Stimulated activated CD4-positive, alpha-beta T cell treated with anti-CD3 and anti-CD28 coated beads, Interleukin-15, amount 100 ng/mL, for 48 hours (primary cell): ENCODE measurements around the gene PTPRN2.

Source experiments
- DNase-seq, 2 donors: peaks; one replicate each; pipeline ENCODE4 v3.0.0-alpha.2; 2020; ENCODE audit warnings: low read depth in 2 of 2

PTPRN2 gene

DNA sequence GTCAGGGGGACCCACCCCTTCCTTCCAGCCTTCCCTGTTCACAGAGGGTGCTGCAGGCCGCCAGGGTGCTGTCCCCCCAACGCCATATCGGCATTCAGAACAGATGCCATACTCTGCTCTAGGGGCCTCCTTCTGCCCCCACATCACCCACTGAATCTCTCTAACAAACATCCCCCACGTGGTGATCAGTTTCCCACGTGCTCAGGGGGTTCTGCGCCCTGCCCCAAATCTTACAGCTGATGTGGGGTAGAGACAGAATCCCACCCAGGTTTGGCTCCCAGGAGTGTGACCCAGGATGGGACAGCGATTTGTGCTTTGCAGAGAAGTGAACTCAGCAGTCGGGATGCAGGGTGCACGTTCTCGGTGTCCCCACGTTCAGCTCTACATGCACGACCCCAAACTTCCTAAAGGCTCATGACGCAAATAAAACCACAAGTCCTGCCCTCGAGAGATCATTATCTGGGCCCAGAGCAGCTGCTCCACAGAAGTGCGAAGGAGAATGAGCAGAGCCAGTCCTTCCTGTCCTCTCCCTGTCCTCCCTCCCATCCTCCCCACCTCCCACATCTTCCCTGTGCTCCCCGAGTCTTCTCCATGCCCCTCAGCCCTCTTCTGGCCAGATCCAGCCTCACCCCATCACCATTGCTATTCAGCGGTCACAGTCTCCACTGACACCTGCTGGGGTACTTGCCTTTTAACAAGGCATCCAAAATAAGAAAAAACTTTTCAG lies 827.5 kb downstream of the PTPRN2 start:
- no peak for DNase-seq

DNA sequence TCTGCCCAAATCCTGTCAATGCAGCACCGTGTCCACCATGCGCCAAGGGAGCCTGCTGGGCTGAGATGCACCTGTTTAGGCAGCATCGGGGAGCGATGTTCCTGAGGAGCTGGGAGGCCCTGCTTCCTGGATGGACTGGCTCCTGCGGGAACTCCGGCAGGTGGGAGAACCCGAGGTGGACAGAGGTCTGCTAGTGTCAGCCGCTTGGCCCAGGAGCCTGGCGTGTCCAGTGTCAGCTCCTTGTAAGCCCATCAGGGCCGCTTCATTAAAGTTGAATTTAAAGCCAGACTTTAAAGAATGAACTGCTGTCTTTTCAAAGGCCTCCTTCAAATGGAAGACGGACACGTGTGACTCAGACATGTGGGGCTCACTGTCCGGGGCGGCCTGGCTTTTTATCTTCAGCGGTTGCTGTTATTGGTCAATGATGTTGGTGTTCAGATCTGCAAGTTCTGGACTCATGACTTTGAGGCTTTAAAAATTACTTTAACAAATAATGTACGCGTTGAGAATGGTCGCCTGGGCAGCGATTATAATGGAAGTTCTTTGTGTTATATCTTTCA lies 828.3 kb downstream of the PTPRN2 start:
- DNase-seq, result no peak

DNA sequence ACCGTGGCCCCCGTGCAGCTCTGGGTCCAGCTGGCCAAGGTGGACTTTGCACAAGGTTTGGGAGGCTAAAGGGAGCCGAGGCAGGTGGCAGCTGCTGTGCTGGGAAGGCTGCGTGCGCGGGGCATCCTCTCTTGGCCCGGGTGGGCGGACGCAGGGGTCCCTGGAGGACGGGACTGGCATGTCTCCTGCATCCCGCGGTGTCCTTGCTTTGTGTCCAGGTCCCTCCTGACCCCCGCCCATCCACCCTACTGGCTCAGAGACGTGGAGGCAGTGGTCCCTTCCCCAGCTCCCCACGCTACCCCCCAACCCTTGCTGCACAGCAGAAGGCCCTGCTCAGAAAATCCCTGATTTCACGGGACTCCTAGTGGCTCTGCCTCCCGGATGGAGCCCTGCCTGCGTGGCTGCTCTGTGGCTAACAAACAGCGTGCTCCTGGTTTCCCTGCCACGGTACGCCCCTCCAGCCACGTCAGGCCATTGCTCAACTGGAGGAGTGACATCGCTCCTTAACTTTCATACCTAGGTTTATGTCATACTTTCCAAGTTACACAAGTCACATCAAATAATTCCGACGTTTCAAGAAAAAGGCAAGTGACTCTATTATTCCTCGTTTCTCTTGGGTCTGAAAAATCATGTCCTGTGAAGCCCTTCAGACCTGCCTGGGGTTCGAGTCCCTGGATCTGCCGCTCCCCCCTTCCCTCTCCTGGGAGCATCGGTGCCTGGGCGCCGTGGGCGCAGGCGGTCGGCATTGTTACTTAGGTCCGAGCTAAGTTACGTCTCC lies 829.0 kb downstream of the PTPRN2 start:
- DNase-seq, result no peak

DNA sequence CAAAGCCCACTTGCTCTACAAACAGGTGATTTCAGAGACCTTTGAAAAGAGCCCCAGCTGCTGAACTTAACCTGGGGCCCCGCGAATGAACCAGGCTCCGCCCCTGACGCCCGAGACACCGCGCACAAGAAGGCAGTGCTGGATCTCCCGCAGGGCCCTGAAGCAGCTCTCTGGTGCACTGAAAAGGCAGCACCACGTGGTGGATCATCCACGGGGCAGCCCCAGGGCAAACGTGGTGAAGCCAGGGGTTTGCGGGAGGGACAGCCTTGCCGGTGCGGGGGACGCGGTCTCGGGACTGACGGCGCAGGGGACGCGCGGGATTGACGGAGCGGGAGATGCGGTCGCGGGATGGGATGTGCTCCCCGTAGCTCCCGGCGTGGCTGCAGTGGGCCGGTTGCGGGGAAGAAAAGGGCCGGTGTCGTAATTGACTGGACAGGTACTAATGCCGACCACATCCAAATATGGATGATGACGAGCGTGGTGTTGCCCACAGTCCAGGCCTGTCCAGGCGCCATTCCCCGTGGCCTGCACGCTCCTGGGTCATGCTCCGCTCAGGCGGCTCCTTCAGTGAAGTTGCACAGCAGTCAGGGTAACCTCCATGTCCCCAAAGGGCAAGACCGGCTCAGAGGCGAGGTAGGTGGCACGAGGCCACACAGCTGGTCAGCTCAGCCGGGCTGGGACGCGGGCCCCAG lies 829.7 kb downstream of the PTPRN2 start:
- no peak for DNase-seq

DNA sequence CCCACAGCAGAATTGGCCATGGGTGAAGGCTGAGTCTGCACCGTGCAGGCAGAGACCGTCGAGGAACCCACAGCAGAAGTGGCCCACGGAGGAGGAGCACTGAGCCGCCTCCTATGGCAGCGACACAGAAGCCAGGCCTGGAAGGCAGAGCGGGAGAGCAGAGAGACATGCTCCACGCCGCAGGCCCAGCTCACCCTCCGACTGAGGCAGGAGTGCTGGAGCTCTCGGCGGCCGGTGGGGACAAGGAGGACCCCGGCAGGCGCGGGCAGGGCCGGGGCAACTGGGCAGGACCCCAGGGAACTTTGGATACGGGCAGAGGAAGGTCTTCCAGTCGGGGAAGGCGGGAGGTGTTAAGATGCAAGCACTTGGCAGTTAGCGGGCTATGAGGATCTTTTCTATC lies 830.4 kb downstream of the PTPRN2 start:
- DNase-seq, result no peak

DNA sequence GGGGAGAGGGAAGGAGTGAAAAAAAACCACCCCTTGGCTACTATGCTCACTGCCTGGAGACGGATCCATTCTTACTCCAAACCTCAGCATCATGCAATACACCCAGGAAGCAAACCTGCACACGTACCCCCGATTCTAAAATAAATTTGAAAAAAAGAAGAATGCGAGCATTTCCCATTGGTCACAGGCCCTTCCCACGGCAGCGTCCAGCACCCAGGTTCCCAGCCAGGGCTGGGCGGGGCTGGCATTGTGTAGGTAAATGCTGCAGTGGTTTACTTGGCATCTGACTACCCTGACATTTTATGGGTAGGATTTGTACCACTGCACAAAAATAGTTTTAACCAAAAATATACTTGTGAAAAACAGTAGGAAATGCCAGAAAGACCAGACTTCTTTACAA lies 831.9 kb downstream of the PTPRN2 start:
- DNase-seq, result no peak

DNA sequence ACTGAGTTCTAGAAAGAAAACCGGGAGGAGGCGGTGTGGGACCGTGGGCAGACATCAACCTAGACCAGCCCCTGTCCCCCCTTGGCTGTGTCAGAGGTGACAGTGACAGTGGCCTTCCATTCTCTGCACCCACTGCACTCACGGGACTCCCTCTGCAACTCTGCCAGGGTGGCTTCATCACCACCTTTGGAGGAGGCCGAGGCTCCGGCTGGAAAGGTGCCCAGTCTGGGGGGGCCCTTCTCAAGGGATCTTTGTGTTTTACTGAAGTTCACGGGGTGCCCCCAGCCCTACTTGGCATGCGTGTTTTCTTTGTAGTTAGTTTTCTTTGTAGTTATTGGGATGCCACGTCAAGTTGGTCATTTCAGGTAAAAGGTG lies 833.2 kb downstream of the PTPRN2 start:
- DNase-seq, result no peak

DNA sequence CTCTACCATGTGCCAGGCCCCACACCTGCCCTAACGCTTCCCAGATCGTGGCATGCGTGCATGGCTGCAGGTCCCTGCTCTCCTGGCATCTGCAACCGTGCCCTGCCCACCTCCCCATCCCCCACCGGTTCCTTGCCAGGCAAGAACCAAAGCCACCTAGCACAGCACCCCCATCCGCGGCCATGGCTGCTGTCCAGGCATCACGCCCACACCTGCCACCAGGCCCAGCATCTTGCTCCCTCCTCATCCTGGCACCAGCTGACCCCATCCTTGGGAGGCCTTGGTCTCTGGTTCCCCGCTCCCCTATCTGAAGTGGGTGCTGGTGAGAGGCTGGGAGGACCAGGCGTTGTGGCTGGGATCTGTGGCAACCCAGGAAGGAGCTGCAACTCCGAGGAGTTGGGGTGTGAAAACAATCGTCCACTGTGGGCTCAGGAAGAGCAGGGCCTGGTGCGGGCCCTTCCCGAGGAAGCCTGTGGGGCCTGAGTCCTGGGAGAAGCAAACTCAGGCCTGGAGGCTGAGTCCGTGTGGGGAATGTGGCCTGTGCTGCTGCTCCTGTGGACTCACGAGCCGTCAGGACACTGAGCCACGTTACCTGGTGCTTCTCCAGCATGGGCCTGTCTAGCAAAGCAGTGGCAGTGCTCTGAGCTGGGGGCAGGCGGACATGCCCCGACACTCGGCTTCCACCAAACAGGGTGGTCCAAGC lies 833.8 kb downstream of the PTPRN2 start:
- DNase-seq, result no peak

DNA sequence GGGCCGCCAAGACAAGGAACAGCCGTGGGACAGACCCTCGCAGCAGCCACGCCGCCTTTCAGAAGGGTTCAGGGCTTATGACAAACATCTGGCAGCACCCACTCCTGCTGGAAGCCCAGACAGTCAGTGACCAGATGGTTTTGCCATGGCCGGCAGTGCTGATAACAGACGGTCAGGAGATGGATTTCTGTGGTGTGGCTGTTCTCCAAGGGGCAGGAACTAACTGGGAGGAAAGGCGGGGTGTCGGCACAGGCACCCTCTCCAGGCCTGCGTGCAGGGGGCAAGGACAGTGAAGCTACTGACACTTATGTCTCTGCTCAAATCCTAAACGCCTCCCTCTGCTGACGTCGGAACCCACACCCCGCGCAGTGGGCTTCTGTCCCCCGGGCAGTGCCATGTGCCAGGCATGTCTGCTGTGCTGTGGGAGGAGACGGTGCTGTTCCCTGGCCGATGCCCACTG lies 834.8 kb downstream of the PTPRN2 start:
- no peak for DNase-seq

DNA sequence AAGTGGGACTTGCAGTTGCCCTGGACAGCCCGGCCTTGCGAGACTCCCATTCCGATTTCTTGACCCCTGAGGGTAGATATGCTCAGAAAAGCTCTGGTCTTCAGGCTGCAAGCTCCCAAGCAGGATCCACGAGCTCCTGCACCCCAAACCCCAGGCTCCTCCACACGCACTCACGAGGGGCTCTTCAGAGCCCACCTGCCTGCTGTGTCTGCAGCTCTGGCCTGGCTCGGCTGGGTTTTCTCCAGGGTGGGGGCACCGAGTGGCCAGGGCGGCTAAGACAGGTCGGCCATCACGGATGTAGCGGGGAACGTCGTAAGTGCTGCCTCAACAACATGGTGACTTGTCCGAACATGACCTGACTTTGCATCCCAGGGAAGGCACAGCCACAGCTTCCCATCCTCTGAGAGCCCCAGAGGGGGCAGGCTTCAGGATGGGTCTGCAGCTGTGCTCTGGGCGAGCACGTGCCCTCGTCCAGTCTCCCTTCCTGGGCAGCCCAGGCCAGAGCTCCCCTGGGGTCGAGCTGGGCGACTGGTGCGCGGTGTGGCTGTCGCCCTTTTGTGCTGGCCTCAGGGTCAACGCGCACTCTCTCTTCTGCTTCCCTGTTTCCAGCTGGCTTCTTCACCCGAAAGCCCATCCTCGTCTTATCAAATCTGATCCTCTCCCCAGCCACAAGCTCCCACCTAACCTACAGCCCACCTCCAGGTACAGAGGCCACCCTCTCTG lies 835.5 kb downstream of the PTPRN2 start:
- DNase-seq, result no peak

DNA sequence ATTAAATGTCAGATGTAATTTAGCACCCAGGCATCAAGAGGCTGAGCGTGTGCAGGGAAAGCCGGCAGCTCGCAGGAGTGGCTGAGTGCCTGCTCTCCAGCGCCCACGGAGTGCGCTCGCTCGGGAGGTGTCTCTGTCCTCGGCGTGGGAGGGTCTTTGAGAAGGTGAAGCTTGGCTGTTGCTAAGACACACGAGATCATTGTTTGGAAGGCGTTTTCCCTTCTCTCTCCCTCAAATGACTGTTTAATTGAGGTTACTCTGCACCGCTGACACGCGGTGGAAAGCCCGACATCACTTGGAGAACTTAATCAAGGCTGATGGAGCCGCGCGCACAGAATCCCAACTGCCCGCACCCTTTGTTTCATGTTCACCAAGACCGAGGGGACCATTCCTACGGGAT lies 836.2 kb downstream of the PTPRN2 start:
- no peak for DNase-seq

DNA sequence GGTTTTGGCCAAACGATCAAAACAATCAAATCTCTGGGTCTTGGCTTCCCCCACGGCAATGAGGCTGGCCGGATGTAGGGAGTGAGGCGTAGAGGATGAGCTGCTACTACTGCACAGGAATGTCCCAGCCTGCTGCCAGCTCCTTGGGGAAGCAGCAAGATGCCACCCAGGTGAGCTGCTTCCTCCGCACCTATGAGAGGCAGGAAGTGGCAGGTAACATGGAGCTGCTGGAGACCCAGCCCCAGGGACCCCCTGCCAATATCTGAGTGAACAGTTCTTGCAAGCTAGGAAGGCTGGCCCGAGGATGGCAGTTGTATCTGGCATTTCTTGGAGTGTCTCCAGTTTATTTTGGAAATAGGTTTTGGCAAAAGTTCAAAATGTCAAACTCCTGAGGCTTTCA lies 837.3 kb downstream of the PTPRN2 start:
- no peak for DNase-seq

DNA sequence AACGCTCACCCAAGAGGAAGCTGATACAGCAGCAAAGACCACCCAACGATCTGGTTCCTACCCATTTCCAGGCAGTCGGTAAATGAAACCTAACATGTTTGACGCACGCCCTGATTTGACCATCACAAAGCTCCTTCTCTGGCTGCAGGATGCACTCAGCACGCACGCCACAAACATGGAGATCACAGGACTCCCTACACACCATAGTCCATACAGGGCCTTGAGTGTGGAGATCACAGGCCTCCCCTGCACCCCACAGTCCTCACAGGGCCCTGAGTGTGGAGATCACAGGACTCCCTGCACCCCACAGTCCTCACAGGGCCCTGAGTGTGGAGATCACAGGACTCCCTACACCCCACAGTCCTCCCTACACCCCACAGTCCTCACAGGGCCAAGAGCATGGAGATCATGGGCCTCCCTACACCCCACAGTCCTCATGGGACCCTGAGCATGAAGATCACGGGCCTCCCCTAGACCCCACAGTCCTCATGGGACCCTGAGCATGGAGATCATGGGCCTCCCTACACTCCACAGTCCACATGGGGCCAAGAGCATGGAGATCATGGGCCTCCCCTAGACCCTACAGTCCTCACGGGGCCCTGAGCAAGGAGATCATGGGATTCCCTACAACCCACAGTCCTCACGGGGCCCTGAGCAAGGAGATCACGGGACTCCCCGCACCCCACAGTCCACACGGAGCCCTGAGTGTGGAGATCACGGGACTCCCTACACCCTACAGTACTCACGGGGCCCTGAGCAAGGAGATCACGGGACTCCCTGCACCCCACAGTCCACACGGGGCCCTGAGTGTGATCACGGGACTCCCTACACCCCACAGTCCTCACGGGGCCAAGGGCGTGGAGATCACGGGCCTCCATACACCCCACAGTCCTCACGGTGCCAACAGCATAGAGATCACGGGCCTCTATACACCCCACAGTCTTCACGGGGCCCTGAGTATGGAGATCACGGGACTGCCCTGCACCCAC lies 841.6 kb downstream of the PTPRN2 start:
- DNase-seq, result no peak

DNA sequence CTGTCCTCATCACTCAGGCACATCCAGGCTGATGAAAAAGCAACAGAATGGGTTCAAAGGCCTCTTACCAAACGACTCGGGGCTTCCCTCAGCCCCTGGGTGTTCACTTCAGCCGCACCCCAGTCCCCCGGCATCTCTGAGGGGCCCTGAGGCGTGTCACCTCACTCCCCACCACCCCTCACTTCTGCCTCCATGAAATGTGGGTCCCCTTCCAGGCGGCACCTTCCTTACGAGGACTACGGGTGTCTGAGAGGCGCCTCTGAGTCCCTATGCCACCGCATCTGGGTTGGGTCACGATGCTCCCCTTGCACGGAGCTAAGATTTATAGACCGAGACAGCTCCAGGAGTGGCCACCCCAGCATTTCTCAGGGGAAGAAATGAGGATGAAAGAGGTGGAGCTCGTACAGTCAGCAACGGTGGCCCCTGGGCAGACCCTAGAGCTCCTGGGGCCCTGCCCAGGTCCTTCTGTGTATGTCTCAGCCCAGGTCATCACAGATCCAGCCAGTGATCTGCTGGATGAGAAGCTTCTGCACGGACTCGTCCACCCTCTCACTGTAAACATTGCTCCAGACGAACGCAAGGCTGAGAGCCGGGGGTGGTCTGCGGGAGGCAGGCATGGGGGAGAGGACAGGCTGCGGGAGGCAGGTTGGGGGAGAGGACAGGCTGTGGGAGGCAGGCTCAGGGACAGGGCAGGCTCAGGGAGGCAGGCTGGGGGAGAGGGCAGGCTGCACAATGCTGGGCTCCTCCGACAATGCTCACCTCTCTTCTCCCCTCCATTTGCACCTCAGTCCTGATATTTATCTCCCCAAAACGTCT lies 842.6 kb downstream of the PTPRN2 start:
- DNase-seq, result no peak

DNA sequence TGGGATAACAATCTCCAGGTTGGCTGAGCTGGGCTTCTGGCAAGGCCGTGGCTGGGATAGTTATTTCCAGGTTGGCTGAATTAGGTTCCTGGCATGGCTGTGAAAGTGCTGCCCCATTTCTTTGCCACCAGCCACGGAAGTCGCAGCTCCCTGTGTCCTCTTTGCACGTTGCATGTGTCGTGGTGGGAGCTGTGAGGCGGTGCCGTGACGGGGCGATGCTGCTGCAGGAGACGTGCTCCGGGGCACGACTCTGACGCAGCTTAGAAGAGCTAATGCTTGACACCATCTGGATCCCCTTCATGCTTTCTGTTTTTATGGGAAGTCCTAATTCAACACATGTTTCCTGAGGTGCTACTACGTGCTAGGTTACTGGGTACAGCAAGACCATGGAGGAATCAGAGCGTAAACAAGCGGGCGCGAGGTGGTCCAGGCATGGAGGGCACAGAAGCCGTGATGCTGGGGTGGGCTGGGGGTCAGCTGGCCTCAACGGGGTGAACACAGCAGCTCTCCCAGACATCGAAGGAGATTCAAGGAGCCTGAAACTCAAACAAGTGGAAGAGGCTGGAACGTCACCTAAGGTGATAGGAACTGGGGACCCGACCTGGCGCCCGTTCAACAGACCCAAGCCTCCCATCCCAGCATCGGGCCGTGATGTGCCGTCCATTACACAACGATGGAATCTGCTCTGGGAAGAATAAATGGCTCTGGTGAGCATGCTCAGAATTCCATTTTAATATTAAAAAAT lies 843.7 kb downstream of the PTPRN2 start:
- no peak for DNase-seq

DNA sequence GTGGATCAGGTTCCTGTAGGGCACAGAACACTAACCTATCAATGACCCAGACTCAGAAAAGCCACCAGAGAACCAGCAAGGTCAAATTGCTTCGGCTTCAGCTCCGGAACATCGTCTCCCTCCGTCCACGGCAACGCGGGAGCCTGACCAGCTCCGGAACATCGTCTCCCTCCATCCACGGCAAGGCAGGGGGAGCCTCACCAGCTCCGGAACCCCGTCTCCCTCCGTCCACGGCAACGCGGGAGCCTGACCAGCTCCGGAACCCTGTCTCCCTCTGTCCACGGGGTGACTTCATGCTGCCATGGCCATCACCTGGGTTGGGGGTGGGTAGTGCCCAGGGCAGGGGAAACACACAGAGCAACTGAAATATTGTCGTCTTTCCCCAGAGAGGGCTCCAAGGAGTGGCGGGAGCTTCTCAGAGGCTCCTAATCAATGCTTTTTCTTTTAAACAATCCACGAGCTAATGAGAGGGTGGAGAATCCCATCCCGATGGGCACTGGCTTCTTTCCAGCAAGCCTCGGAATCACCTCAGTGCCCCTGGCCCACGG lies 847.3 kb downstream of the PTPRN2 start:
- no peak for DNase-seq

DNA sequence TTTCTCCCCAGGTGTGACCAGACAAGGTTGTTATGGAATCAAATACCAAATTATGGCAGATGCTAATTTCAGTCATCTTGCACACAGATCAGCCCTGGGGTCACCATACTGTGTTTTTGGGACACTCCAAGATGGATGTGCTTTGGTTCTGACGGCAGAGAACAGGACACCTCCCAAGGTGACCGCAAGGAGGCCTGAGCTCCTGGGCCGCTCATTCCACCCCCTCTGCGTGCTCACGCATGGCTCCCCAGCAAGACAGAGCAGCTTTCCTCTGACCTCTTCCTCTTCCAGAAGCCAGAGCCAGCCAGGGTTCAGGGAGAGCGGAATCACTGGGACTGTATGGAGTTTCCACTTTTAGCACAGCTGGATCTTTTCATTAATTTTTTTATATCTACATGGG lies 848.0 kb downstream of the PTPRN2 start:
- DNase-seq, result no peak

DNA sequence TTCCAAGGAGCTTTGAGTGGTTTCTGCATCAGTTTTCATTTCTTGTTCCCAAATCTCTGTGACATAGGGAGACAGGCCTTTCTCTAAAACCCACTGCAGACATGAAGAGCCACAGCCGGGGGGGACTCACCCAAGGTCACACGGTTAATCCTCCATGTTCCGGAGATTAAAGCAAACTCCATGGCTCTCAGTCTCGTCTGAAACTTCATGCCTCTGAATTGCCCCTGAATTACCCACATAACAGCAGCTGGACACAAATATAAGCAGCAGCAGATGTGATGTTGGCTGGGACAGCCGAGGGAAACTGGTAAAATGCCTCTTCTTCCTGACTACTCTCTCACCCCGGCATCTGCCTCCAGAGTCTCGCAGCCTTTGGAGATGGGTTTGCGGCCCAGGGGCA lies 848.6 kb downstream of the PTPRN2 start:
- no peak for DNase-seq
